Neural cell (in vitro differentiated cells): ENCODE data around the gene C4orf51. TPM values are rescaled to one million over a fixed set of nuclear protein-coding genes. Genes with fewer than 3 reads are reported as not detected.

Experiments
- H2AFZ ChIP-seq: fragments of 200-600, 300-800 bp; sonication (generic), shearing (Covaris generic); 2 replicates; pipeline ENCODE4 v1.6.0; 2014; ENCODE audit warnings: low read depth, mild to moderate bottlenecking, antibody characterized with exemption, low read length, moderate library complexity
- H3F3A ChIP-seq: fragments of 200-600 bp; shearing (Covaris generic); 2 replicates; pipeline ENCODE4 v1.6.1; 2016; ENCODE audit warnings: mild to moderate bottlenecking, moderate library complexity, mixed read lengths, antibody characterized with exemption, low read length; ENCODE audit not compliant: insufficient read depth, poor library complexity, severe bottlenecking
- H3K27ac ChIP-seq: fragments of 200-600, 300-800 bp; sonication (generic), shearing (Covaris generic); 2 replicates; pipeline ENCODE4 v1.5.1; 2014; ENCODE audit warnings: mild to moderate bottlenecking, low read length, moderate library complexity
- H3K27me3 ChIP-seq: fragments of 300-800, 200-600 bp; sonication (generic), shearing (Covaris generic); 2 replicates; pipeline ENCODE4 v1.6.0; 2014; ENCODE audit warnings: mild to moderate bottlenecking, low read depth, low read length, moderate library complexity; ENCODE audit not compliant: insufficient read depth
- H3K36me3 ChIP-seq: fragments of 300-800, 200-600 bp; sonication (generic), shearing (Covaris generic); 2 replicates; pipeline ENCODE4 v1.5.1; 2014; ENCODE audit warnings: mild to moderate bottlenecking, antibody characterized with exemption, low read length, moderate library complexity; ENCODE audit not compliant: insufficient read depth
- H3K4me2 ChIP-seq: fragments of 300-800, 200-600 bp; sonication (generic), shearing (Covaris generic); 2 replicates; pipeline ENCODE4 v1.6.0; 2014; ENCODE audit warnings: mild to moderate bottlenecking, low read length
- H3K4me3 ChIP-seq: fragments of 300-800, 200-600 bp; sonication (generic), shearing (Covaris generic); 2 replicates; pipeline ENCODE4 v1.5.1; 2014; ENCODE audit warnings: mild to moderate bottlenecking, low read length, moderate library complexity
- H3K79me2 ChIP-seq: fragments of 200-600 bp; shearing (Covaris generic); replicated peaks from 2 replicates; pipeline ENCODE4 v1.6.0; 2014; ENCODE audit warnings: mild to moderate bottlenecking, low read length, moderate library complexity; ENCODE audit not compliant: insufficient read depth
- H3K9ac ChIP-seq: fragments of 300-800, 200-600 bp; sonication (generic), shearing (Covaris generic); 2 replicates; pipeline ENCODE4 v1.6.1; 2016; ENCODE audit warnings: mild to moderate bottlenecking, low read length, mixed read lengths
- H3K9me2 ChIP-seq: fragments of 200-600 bp; shearing (Covaris generic); 2 replicates; pipeline ENCODE4 v1.6.1; 2016; ENCODE audit warnings: mild to moderate bottlenecking, low read length, mixed read lengths; ENCODE audit not compliant: insufficient read depth
- H3K9me3 ChIP-seq: fragments of 200-600, 300-800 bp; sonication (generic), shearing (Covaris generic); 2 replicates; pipeline ENCODE4 v1.6.1; 2016; ENCODE audit warnings: mild to moderate bottlenecking, mixed run types, low read length, moderate library complexity, mixed read lengths
- H4K20me1 ChIP-seq: fragments of 200-600 bp; shearing (Covaris generic); 2 replicates; pipeline ENCODE4 v1.6.1; 2016; ENCODE audit warnings: mild to moderate bottlenecking, mixed run types; ENCODE audit not compliant: insufficient read depth
- CTCF ChIP-seq: fragments of 450-650 bp; IDR thresholded peaks from 2 replicates; pipeline ENCODE4 v1.5.1; 2014; ENCODE audit warnings: antibody characterized with exemption, mild to moderate bottlenecking, moderate library complexity; ENCODE audit not compliant: poor library complexity, severe bottlenecking
- EP300 ChIP-seq: fragments of 450-650 bp; conservative IDR thresholded peaks from 2 replicates; pipeline ENCODE4 v1.6.1; 2014; ENCODE audit warnings: antibody characterized with exemption, mild to moderate bottlenecking, moderate library complexity; ENCODE audit not compliant: poor library complexity, severe bottlenecking
- EZH2 ChIP-seq: fragments of 200-600, 300-800 bp; shearing (Covaris generic), sonication (generic); IDR thresholded peaks from 2 replicates; pipeline ENCODE4 v1.6.1; 2014; ENCODE audit warnings: antibody characterized with exemption, low read length, borderline replicate concordance, mild to moderate bottlenecking; ENCODE audit not compliant: insufficient read depth, poor library complexity, severe bottlenecking
- MXI1 ChIP-seq: fragments of 450-650 bp; conservative IDR thresholded peaks from 2 replicates; pipeline ENCODE4 v1.6.1; 2014; ENCODE audit warnings: antibody characterized with exemption, mild to moderate bottlenecking; ENCODE audit not compliant: poor library complexity, severe bottlenecking
- POLR2AphosphoS5 ChIP-seq: IDR thresholded peaks from 2 replicates; pipeline ENCODE4 v1.6.1; 2012
- RAD21 ChIP-seq: fragments of 450-650 bp; conservative IDR thresholded peaks from 2 replicates; pipeline ENCODE4 v1.6.1; 2014; ENCODE audit warnings: antibody characterized with exemption, mild to moderate bottlenecking, moderate library complexity
- REST ChIP-seq: IDR thresholded peaks from 2 replicates; pipeline ENCODE4 v1.6.1; 2012; ENCODE audit warnings: borderline replicate concordance
- SMC3 ChIP-seq: fragments of 450-650 bp; conservative IDR thresholded peaks from 2 replicates; pipeline ENCODE4 v1.6.1; 2014; ENCODE audit warnings: antibody characterized with exemption, mild to moderate bottlenecking, moderate library complexity; ENCODE audit not compliant: poor library complexity
- TAF1 ChIP-seq: IDR thresholded peaks from 2 replicates; pipeline ENCODE4 v1.6.1; 2012; ENCODE audit warnings: low read depth
- polyA minus RNA-seq: library from RNA; depleted of rRNA, polyadenylated mRNA; stranded (reverse); fragments of >200 nt; gene quantifications from 2 replicates; pipeline ENCODE4 v1.2.3, GENCODE V29; 2014
- polyA plus RNA-seq: library from polyadenylated mRNA; depleted of rRNA; stranded (reverse); fragments of >200 nt; gene quantifications from 2 replicates; pipeline ENCODE4 v1.2.3, GENCODE V29; 2014

Gene C4orf51
- polyA plus RNA-seq (not detected in 2 replicates), polyA minus RNA-seq (not detected in 2 replicates)

GRCh38 chr4:145679991-145680455 is at the start of gene C4orf51:
C4orf51 (plus strand) TSS chr4:145680146; CDS start chr4:145680204, 58 bp downstream.
- H3K4me3 ChIP-seq = no peak within 1 kb of the TSS
- no peak within 1 kb of the TSS for H3K4me2 ChIP-seq
- H3K79me2 ChIP-seq = no peaks in the 10 kb centered on the region
- H3K9me2 ChIP-seq = no peaks in the 10 kb centered on the region
- TF ChIP-seq CTCF (no peak), POLR2AphosphoS5 (no peak), TAF1 (no peak), REST (no peak), RAD21 (no peak), EP300 (no peak), SMC3 (no peak), EZH2 (no peak), MXI1 (no peak)
- no peaks in the 10 kb centered on the region for H4K20me1 ChIP-seq
- no peaks in the 10 kb centered on the region for H3K36me3 ChIP-seq
- no peaks in the 10 kb centered on the region for H3F3A ChIP-seq
- H2AFZ ChIP-seq = no peak within 1 kb of the TSS
- H3K9me3 ChIP-seq = peaks cover 2% of the 10 kb centered on the region
- H3K9ac ChIP-seq = no peak within 1 kb of the TSS
- H3K27me3 ChIP-seq = no peaks in the 10 kb centered on the region
- H3K27ac ChIP-seq = no peak within 1 kb of the TSS

GRCh38 chr4:145635117-145635516 is 44.8 kb upstream of the C4orf51 start:
- H3K9ac ChIP-seq = no peak overlapping the region
- no peaks in the 10 kb centered on the region for H3K9me2 ChIP-seq
- H4K20me1 ChIP-seq = no peaks in the 10 kb centered on the region
- H3K36me3 ChIP-seq = peaks cover 6% of the 10 kb centered on the region
- H3K79me2 ChIP-seq = no peaks in the 10 kb centered on the region
- no peak overlapping the region for H3K27ac ChIP-seq
- H3K27me3 ChIP-seq = no peaks in the 10 kb centered on the region
- H3K4me3 ChIP-seq = no peak overlapping the region
- no peak overlapping the region for H2AFZ ChIP-seq
- no peak for TF ChIP-seq SMC3
- no peak for TF ChIP-seq POLR2AphosphoS5
- no peak for TF ChIP-seq EZH2
- TF ChIP-seq EP300 = no peak
- TF ChIP-seq TAF1 = no peak
- TF ChIP-seq RAD21 = no peak
- no peak overlapping the region for H3K4me2 ChIP-seq
- no peaks in the 10 kb centered on the region for H3K9me3 ChIP-seq
- H3F3A ChIP-seq = no peaks in the 10 kb centered on the region
